K562 treated with DMSO at 1 percent for 4 hours (cell line): ENCODE data around the gene SOCS3. TPM values are rescaled to one million over a fixed set of nuclear protein-coding genes. Genes with fewer than 3 reads are reported as not detected.

Source experiments
- total RNA-seq: library from RNA; unstranded; fragments of 300-600 nt; gene quantifications from 2 replicates; pipeline ENCODE4 v1.2.3, GENCODE V29; 2022; ENCODE audit not compliant: insufficient read depth

SOCS3 gene
- 8.5 and 13.2 TPM in 2 replicates for total RNA-seq

DNA sequence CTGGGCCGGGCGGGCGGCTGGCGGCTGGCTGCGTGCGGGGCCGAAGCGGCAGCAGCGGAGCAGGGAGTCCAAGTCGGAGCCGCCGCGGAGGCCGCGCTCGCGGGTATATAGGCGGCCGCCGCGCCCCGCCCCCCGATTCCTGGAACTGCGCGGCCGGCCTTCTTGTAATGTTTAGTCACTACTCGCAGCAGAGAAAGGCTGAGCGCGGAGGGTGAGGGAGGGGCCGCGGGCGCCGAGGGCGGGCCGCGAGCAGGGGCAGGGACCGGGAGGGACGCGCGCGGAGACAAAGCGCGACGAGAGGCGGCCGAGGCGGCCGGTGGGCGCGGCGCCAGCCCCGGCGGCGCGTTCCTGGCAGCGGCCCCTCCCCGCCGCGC lies at the start of gene SOCS3:
Gene SOCS3 (minus strand): TSS at position 81 of the 374 bp plus-strand sequence. CDS start 982 bp downstream, outside the sequence.

GRCh38 chr17:78378225-78379130 lies 18.6 kb upstream of the SOCS3 start, which contains the start of gene PGS1:
Gene PGS1 (plus strand): TSS chr17:78378649. CDS start chr17:78378666, 17 bp downstream.

Other genes starting within 250 kb of the SOCS3 start
- 122 and 137 TPM in 2 replicates for gene TMC6, start 231.3 kb downstream of the SOCS3 start, total RNA-seq
- 2.2 and 2.9 TPM in 2 replicates for gene TMC8, start 229.3 kb downstream of the SOCS3 start, total RNA-seq
- 3.4 and 4.2 TPM in 2 replicates for gene C17orf99, start 213.7 kb downstream of the SOCS3 start, total RNA-seq
- 121 and 125 TPM in 2 replicates for gene SYNGR2, start 191.5 kb downstream of the SOCS3 start, total RNA-seq
- 368 and 374 TPM in 2 replicates for gene TK1, start 173.0 kb downstream of the SOCS3 start, total RNA-seq
- 57.0 and 66.8 TPM in 2 replicates for gene AFMID, start 172.7 kb downstream of the SOCS3 start, total RNA-seq
- 77.0 and 79.1 TPM in 2 replicates for gene BIRC5, start 145.8 kb downstream of the SOCS3 start, total RNA-seq
- not detected in 2 replicates for gene TMEM235, start 128.4 kb downstream of the SOCS3 start, total RNA-seq
- 26.9 and 36.2 TPM in 2 replicates for gene PGS1, start 18.6 kb upstream of the SOCS3 start, total RNA-seq
- gene DNAH17, start 217.3 kb upstream of the SOCS3 start, total RNA-seq, result not detected in 2 replicates